Panc1 (cell line): ENCODE data around the gene SMAD5. TPM values are rescaled to one million over a fixed set of nuclear protein-coding genes. Genes with fewer than 3 reads are reported as not detected.
A peak's percentile ranks its signal among the peaks of the same experiment; 100 is the strongest.

ENCODE experiments used
- ATAC-seq: fragments of 200-7000 bp; cut with Tn5 transposase; 2 replicates; pipeline ENCODE4 v1.9.1; 2020; ENCODE audit warnings: mild to moderate bottlenecking, moderate library complexity
- BruUV-seq: library from RNA; stranded (reverse); fragments of 400-500 nt; replicated peaks from 2 replicates; lab custom pipeline; 2021; lab: Mats Ljungman, UMichigan
- CTCF ChIA-PET: fragments of 300-600 bp; sonication (Branson Sonifier 250); formaldehyde crosslinking; loops from one replicate; lab custom pipeline; 2022; ENCODE audit warnings: antibody characterized with exemption; lab: Charles Lee
- POLR2A ChIA-PET: fragments of 300-600 bp; sonication (Branson Sonifier 250); formaldehyde crosslinking; loops from one replicate; lab custom pipeline; 2022; ENCODE audit warnings: antibody characterized with exemption; lab: Charles Lee
- DNase-seq: peaks from one replicate; pipeline ENCODE4 v3.0.0-alpha.2; 2010; ENCODE audit warnings: low read depth, low spot score
- H3K27ac ChIP-seq: 2 replicates; pipeline ENCODE4 v1.5.1; 2011; ENCODE audit warnings: mild to moderate bottlenecking, low read length, inconsistent platforms
- H3K27me3 ChIP-seq: fragments of 200-500 bp; sonication (Bioruptor generic); 2 replicates; pipeline ENCODE4 v1.6.0; 2014; ENCODE audit warnings: low read length, inconsistent platforms; ENCODE audit not compliant: control insufficient read depth, insufficient read depth
- H3K36me3 ChIP-seq: fragments of 200-500 bp; sonication (Bioruptor generic); 2 replicates; pipeline ENCODE4 v1.5.1; 2014; ENCODE audit warnings: inconsistent platforms, mild to moderate bottlenecking, low read length, moderate library complexity; ENCODE audit not compliant: control insufficient read depth, insufficient read depth
- H3K4me1 ChIP-seq: 2 replicates; pipeline ENCODE4 v1.5.1; 2011; ENCODE audit warnings: inconsistent platforms, mild to moderate bottlenecking, low read length, moderate library complexity; ENCODE audit not compliant: control insufficient read depth, insufficient read depth
- H3K4me3 ChIP-seq, 2 experiments: 2 replicates each; pipeline ENCODE4 v1.5.1; 2011 to 2012; ENCODE audit warnings: low read depth in 2 of 2, low read length in 2 of 2, mild to moderate bottlenecking in 2 of 2, inconsistent platforms in 1 of 2, moderate library complexity in 1 of 2
- H3K9me3 ChIP-seq: fragments of 200-500 bp; sonication (Bioruptor generic); 2 replicates; pipeline ENCODE4 v1.5.1; 2014; ENCODE audit warnings: low read depth, mild to moderate bottlenecking, inconsistent platforms, low read length, moderate library complexity; ENCODE audit not compliant: control insufficient read depth, insufficient read depth
- POLR2AphosphoS5 ChIP-seq: IDR thresholded peaks from 2 replicates; pipeline ENCODE4 v1.6.1; 2012; ENCODE audit warnings: mild to moderate bottlenecking, low read depth, low read length, moderate library complexity
- SIN3A ChIP-seq: IDR thresholded peaks from 2 replicates; pipeline ENCODE4 v1.6.1; 2012; ENCODE audit warnings: low read depth, mild to moderate bottlenecking, low read length, moderate library complexity, borderline replicate concordance; ENCODE audit not compliant: insufficient read depth
- in situ Hi-C: cut with HindIII; loops from 2 replicates; pipeline ENCODE4 v1.10.0; 2016; ENCODE audit warnings: low sequenced_read_pairs, low pct_unique_long_range_greater_than_20kb
- intact Hi-C: fragments of 100-400 bp; cut with micrococcal nuclease; formaldehyde crosslinking; loops from one replicate; pipeline ENCODE4 v1.10.0; 2022; ENCODE audit not compliant: unreplicated experiment
- total RNA-seq: library from RNA; stranded (reverse); gene quantifications from one replicate; pipeline ENCODE4 v1.2.1, GENCODE V29; 2021; ENCODE audit not compliant: unreplicated experiment
- TF ChIP-seq, protein P1 (sequence below), 2 experiments: IDR thresholded peaks; 2 replicates each; pipeline ENCODE4 v1.6.1; 2011 to 2012; ENCODE audit warnings: low read depth in 2 of 2, control low read depth in 1 of 2, low read length in 1 of 2, mild to moderate bottlenecking in 1 of 2, moderate library complexity in 1 of 2; ENCODE audit not compliant: insufficient read depth in 1 of 2
- TF ChIP-seq, protein P2 (sequence below): fragments of 450-650 bp; IDR thresholded peaks from 2 replicates; pipeline ENCODE4 v1.5.1; 2017; ENCODE audit warnings: mild to moderate bottlenecking

SMAD5 gene
- total RNA-seq, 1 experiment from 2014 or later, result 61.5 TPM

DNA sequence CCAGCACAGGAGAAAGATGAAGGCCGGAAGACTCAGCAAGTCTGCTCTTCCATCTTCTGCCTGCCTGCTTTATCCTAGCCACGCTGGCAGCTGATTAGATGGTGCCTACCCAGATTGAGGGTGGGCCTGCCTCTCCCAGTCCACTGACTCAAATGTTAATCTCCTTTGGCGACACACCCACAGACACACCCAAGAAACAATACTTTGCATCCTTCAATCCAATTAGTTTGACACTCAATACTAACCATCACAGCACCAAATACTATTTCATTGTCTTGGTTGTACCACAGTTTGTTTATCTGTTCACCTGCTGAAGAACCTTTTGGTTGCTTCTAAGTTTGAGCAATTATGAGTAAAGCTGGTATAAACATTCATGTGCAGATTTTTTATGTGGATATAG is 36.6 kb downstream of the SMAD5 start:
- intact Hi-C loops, result no loop called here
- in situ Hi-C loops, result no loop called here
- Histone ChIP-seq H3K4me3 (no peak overlapping the region), H3K9me3 (no peaks in the 10 kb centered on the region), H3K36me3 (peaks cover 15% of the 10 kb centered on the region; the same call in 1 of the 2 replicates), H3K27ac (no peak overlapping the region), H3K27me3 (no peaks in the 10 kb centered on the region), H3K4me1 (no peaks in the 10 kb centered on the region)
- ChIA-PET CTCF (interaction anchor here (0.6 kb wide), 1 partner anchor 81 kb away, joined by 4 read pairs; no protein-coding TSS in a partner anchor), POLR2A (no interaction called here)
- BruUV-seq, result no TSS peak
- DNase-seq (no peak), ATAC-seq (no peak)
- TF ChIP-seq POLR2AphosphoS5, result no peak
- TF ChIP-seq, protein P1, sequence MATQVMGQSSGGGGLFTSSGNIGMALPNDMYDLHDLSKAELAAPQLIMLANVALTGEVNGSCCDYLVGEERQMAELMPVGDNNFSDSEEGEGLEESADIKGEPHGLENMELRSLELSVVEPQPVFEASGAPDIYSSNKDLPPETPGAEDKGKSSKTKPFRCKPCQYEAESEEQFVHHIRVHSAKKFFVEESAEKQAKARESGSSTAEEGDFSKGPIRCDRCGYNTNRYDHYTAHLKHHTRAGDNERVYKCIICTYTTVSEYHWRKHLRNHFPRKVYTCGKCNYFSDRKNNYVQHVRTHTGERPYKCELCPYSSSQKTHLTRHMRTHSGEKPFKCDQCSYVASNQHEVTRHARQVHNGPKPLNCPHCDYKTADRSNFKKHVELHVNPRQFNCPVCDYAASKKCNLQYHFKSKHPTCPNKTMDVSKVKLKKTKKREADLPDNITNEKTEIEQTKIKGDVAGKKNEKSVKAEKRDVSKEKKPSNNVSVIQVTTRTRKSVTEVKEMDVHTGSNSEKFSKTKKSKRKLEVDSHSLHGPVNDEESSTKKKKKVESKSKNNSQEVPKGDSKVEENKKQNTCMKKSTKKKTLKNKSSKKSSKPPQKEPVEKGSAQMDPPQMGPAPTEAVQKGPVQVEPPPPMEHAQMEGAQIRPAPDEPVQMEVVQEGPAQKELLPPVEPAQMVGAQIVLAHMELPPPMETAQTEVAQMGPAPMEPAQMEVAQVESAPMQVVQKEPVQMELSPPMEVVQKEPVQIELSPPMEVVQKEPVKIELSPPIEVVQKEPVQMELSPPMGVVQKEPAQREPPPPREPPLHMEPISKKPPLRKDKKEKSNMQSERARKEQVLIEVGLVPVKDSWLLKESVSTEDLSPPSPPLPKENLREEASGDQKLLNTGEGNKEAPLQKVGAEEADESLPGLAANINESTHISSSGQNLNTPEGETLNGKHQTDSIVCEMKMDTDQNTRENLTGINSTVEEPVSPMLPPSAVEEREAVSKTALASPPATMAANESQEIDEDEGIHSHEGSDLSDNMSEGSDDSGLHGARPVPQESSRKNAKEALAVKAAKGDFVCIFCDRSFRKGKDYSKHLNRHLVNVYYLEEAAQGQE (IDR thresholded peaks at IDR 0.05; ENCODE audit: insufficient read depth in 1 of 2, low read depth in 2 of 2, low read length in 1 of 2), result no peak
- TF ChIP-seq, protein P2, sequence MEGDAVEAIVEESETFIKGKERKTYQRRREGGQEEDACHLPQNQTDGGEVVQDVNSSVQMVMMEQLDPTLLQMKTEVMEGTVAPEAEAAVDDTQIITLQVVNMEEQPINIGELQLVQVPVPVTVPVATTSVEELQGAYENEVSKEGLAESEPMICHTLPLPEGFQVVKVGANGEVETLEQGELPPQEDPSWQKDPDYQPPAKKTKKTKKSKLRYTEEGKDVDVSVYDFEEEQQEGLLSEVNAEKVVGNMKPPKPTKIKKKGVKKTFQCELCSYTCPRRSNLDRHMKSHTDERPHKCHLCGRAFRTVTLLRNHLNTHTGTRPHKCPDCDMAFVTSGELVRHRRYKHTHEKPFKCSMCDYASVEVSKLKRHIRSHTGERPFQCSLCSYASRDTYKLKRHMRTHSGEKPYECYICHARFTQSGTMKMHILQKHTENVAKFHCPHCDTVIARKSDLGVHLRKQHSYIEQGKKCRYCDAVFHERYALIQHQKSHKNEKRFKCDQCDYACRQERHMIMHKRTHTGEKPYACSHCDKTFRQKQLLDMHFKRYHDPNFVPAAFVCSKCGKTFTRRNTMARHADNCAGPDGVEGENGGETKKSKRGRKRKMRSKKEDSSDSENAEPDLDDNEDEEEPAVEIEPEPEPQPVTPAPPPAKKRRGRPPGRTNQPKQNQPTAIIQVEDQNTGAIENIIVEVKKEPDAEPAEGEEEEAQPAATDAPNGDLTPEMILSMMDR, result no peak

DNA sequence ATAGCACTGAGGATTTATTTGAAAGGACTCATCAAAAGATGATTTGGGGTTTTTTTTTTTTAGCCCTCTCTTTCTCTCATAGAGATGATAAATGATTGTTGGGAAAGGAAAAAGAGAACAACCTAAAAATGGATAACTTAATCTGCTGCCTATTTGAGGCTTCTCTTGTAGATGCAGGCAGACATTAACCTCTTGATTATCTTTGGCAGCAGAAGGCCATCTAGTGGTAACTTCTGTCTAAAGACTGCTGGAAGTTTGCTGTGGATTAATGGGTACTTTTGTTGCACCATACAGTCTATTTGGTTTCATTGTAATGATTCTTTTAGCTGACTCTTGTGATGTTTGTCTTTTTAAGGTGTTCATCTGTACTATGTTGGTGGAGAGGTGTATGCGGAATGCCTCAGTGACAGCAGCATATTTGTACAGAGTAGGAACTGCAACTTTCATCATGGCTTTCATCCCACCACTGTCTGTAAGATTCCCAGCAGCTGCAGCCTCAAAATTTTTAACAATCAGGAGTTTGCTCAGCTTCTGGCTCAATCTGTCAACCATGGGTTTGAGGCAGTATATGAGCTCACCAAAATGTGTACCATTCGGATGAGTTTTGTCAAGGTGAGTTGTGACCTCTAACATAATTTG is 41.5 kb downstream of the SMAD5 start:
- peaks cover 40% of the 10 kb centered on the region for H3K36me3 ChIP-seq

More for the DNA sequence above, 41.5 kb downstream of the SMAD5 start:
- DNase-seq, result peak; percentile 47
- H3K4me1 ChIP-seq, result no peaks in the 10 kb centered on the region
- H3K9me3 ChIP-seq, result no peaks in the 10 kb centered on the region
- BruUV-seq, result no TSS peak
- ChIA-PET CTCF (interaction anchor here (1.3 kb wide), 1 partner anchor 104 kb away, joined by 3 read pairs; no protein-coding TSS in a partner anchor), POLR2A (no interaction called here)
- in situ Hi-C loops, result no loop called here
- peak; percentile 94 for ATAC-seq
- H3K27ac ChIP-seq, result no peak overlapping the region
- no peak overlapping the region for H3K4me3 ChIP-seq
- TF ChIP-seq, protein P2, result peak; percentile 77
- no peak for TF ChIP-seq SIN3A
- H3K27me3 ChIP-seq, result no peaks in the 10 kb centered on the region
- intact Hi-C loops, result loop anchor here (5.0 to 10.0 kb wide), 2 partner anchors 89 to 227 kb away; no protein-coding TSS in a partner anchor
